Spleen (tissue), 11 donors: ENCODE results near the gene TMEM54. TPM values are rescaled to one million over a fixed set of nuclear protein-coding genes. Genes with fewer than 3 reads are reported as not detected.

ENCODE experiments used
- DNase-seq: peaks from one replicate; pipeline ENCODE4 v3.0.0-alpha.2; 2020
- H3K27ac ChIP-seq, 8 donors: fragments of 200-600 bp; sonication (generic) in 7 of 8; 1 replicate in 4 of 8; 2 replicates in 4 of 8; pipeline versions ENCODE4 v1.5.0 to v1.8.0; 2016 to 2021; ENCODE audit warnings: inconsistent platforms in 4 of 8, mild to moderate bottlenecking in 4 of 8, moderate library complexity in 1 of 8
- H3K27me3 ChIP-seq, 7 donors: fragments of 200-600 bp; sonication (generic) in 6 of 7; replicated peaks in 1 of 7; 1 replicate in 4 of 7; 2 replicates in 3 of 7; pipeline versions ENCODE4 v1.5.0 to v1.8.0; 2016 to 2021; ENCODE audit warnings: inconsistent platforms in 3 of 7, mild to moderate bottlenecking in 1 of 7
- H3K36me3 ChIP-seq, 6 donors: fragments of 200-600 bp; sonication (generic) in 5 of 6; 1 replicate in 4 of 6; 2 replicates in 2 of 6; pipeline versions ENCODE4 v1.5.0 to v1.8.0; 2016 to 2021; ENCODE audit warnings: inconsistent platforms in 2 of 6
- H3K4me1 ChIP-seq, 6 donors: fragments of 200-600 bp; sonication (generic) in 5 of 6; 1 replicate in 3 of 6; 2 replicates in 3 of 6; pipeline versions ENCODE4 v1.5.0 to v1.8.0; 2016 to 2021; ENCODE audit warnings: inconsistent platforms in 3 of 6
- H3K4me3 ChIP-seq, 8 donors: fragments of 200-600 bp; sonication (generic) in 7 of 8; 1 replicate in 4 of 8; 2 replicates in 4 of 8; pipeline versions ENCODE4 v1.5.0 to v1.8.0; 2016 to 2021; ENCODE audit warnings: inconsistent platforms in 4 of 8, mild to moderate bottlenecking in 4 of 8, moderate library complexity in 2 of 8
- H3K9me3 ChIP-seq, 8 donors: fragments of 200-600 bp; sonication (generic) in 7 of 8; 1 replicate in 4 of 8; 2 replicates in 4 of 8; pipeline versions ENCODE4 v1.5.0 to v1.8.0; 2016 to 2021; ENCODE audit warnings: inconsistent platforms in 4 of 8
- CTCF ChIP-seq, 11 experiments: fragments of 200-600 bp in 7 of 11; fragments of 450-650 bp in 4 of 11; sonication (generic) in 4 of 11; IDR thresholded peaks in 8 of 11; conservative IDR thresholded peaks in 3 of 11; 1 replicate in 7 of 11; 2 replicates in 4 of 11; pipeline versions ENCODE4 v1.4.0 to v1.8.0; 2016 to 2021; ENCODE audit warnings: antibody characterized with exemption in 11 of 11, inconsistent platforms in 4 of 11, mild to moderate bottlenecking in 1 of 11
- POLR2A ChIP-seq, 3 donors: fragments of 450-650 bp; IDR thresholded peaks; one replicate each; pipeline ENCODE4 v1.5.1; 2017; ENCODE audit warnings: antibody characterized with exemption in 3 of 3, mild to moderate bottlenecking in 1 of 3
- POLR2AphosphoS5 ChIP-seq, 3 donors: sonication (generic); formaldehyde crosslinking; IDR thresholded peaks; one replicate each; pipeline ENCODE4 v1.5.1; 2017; ENCODE audit warnings: antibody characterized with exemption in 3 of 3
- WGBS, 5 donors: extraction: QIAGEN DNeasy Blood & Tissue Kit in 3 of 5; methylation state at CpG; one replicate each; pipeline versions ENCODE4 v1.1.5 to v1.1.7; 2013 to 2018; 5-methylcytosine and 5-hydroxymethylcytosine counted together
- intact Hi-C: fragments of 100-400 bp; cut with DNase I; formaldehyde crosslinking; loops from one replicate; pipeline ENCODE4 v1.15.0; 2023; ENCODE audit warnings: low total_unique reads
- polyA plus RNA-seq, 3 donors: library from polyadenylated mRNA; stranded (reverse); fragments of 200-250 nt; gene quantifications; one replicate each; pipeline ENCODE4 v1.2.1, GENCODE V29; 2013
- total RNA-seq, 7 donors: library from RNA; depleted of rRNA in 3 of 7; stranded (reverse); fragments of >200 nt in 3 of 7; fragmentation: NEBNext Ultra II Directional in 4 of 7; extraction: Animal tissue kit (Norgen Biotek cat#: 25700) in 4 of 7; gene quantifications; one replicate each; pipeline versions ENCODE4 v1.1.0 to v1.2.1, GENCODE V29; 2016 to 2021
- donor health status: healthy with polysubstance abuse.
- donor health status: DM: no; HTN: no; CAD: no; lungs with moderate emphysema.
- donor health status: DM: no; HTN: no; CAD: no.
- donor health status: Bipolar disorder and iron deficiency.
- donor health status: healthy.
- donor health status: DM: no; HTN: no; CAD: no.
- donor health status: DM: yes; HTN: yes; CAD: no.

Gene TMEM54
- total and polyA plus RNA-seq, 10 donors = 4.3 to 24.6 (median 11.5) TPM

DNA sequence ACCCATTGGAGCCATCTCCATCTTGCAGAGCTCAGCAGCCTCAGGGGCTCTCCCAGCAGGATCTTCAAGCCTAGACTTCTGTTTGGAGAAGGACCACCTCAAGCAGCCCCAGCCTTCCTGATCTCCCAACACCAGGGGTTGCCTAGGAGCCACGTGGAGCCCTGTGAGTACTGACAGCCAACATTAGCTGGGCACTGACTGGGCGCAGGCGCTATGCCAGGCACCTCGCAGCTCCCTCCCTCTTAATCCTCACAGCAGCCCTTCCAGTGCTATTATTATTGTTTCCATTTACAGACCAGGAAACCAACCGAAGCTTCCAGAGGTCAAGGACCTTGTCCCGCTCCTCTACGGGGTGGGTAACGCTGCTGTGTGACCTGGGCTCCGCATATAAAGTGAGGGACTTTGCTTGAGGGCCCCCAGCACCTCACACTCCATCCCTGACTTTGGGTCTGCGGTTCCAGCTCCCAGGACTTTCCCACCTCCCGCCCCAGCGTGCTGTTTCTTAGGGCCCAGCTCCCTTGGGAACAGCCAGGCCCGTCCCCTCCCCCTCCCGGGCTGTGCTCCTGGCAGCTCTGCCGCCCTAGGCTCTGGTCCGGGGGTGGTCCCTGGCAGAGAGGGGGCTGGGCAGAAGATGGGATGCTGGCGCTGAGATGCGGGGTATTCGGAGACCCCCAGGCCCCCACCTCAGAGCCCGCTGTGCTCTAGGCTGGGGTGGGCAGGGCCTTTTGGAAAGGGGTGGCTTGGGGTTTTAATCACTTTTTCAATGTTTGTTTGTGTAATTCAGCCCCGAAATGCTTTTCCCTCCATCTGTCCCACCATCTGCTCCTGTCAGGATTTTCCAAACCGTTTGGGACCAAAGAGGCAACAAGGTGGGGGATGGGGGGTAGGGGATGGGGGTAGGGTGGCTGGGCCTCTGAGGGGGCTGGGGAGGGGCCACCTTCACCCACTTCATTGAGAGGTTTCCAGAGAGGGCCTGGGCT, 19.0 kb downstream of the TMEM54 start:
- intact Hi-C loops = no loop called here
- TF ChIP-seq POLR2A (IDR thresholded peaks at IDR 0.05) (no peak), CTCF (IDR thresholded peaks at IDR 0.05 in 8 of 11, conservative IDR thresholded peaks at IDR 0.05 in 3 of 11) (no peak), POLR2AphosphoS5 (IDR thresholded peaks at IDR 0.05) (no peak)
- Histone ChIP-seq H3K36me3 (no peaks in the 10 kb centered on the region), H3K4me3 (no peak overlapping the region), H3K27ac (no peak overlapping the region), H3K4me1 (peaks cover 0 to 16% (median 9%) of the 10 kb centered on the region in 6 donors), H3K27me3 (peaks cover 0 to 79% (median 28%) of the 10 kb centered on the region in 7 donors), H3K9me3 (no peaks in the 10 kb centered on the region)
- WGBS, 5 donors = 22 to 33% (median 28%) methylated on average over 15 to 22 of the region's 22 CpGs
- DNase-seq = peak; percentile 41

DNA sequence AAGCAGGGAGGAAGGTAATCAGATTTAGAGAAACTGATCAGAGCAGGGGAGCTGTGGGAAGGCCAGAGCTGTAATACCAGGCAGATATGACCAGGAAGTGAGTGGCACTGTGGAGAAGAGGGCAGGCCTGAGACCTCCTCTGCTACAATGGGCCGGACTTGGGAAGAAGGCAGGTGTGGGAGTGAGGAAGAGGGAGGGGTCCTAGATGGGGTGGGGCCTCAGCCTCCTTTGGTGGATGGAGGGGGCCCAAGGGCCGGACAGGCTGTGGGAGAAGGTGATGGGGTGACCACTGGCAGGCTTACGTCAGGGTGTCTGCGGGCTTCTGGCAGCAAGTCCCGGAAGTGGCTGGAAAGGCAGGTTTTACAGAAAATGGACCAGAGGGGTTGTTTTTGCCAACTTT, 19.9 kb downstream of the TMEM54 start:
- intact Hi-C loops = no loop called here
- Histone ChIP-seq H3K27ac (no peak overlapping the region), H3K4me3 (no peak overlapping the region), H3K27me3 (peaks cover 0 to 79% (median 23%) of the 10 kb centered on the region in 7 donors), H3K36me3 (no peaks in the 10 kb centered on the region), H3K4me1 (peaks cover 0 to 18% (median 7%) of the 10 kb centered on the region in 6 donors), H3K9me3 (no peaks in the 10 kb centered on the region)
- DNase-seq = peak; percentile 42
- WGBS, 5 donors = 73 to 88% (median 83%) methylated on average over 5 of the region's 5 CpGs
- TF ChIP-seq POLR2A (IDR thresholded peaks at IDR 0.05) (no peak), CTCF (IDR thresholded peaks at IDR 0.05 in 8 of 11, conservative IDR thresholded peaks at IDR 0.05 in 3 of 11) (no peak), POLR2AphosphoS5 (IDR thresholded peaks at IDR 0.05) (no peak)

- TF ChIP-seq POLR2AphosphoS5 (IDR thresholded peaks at IDR 0.05) (no peak), POLR2A (IDR thresholded peaks at IDR 0.05) (no peak), CTCF (IDR thresholded peaks at IDR 0.05 in 8 of 11, conservative IDR thresholded peaks at IDR 0.05 in 3 of 11) (no peak)
- intact Hi-C loops = no loop called here
- H3K4me3 ChIP-seq = no peak overlapping the region
- H3K27ac ChIP-seq = no peak overlapping the region
- H3K9me3 ChIP-seq = no peaks in the 10 kb centered on the region
- 75 to 92% (median 80%) methylated on average over 4 to 5 of the region's 5 CpGs for WGBS, 5 donors
- H3K27me3 ChIP-seq = peaks cover 0 to 77% (median 3%) of the 10 kb centered on the region in 7 donors
- peaks cover 0 to 9% (median 6%) of the 10 kb centered on the region in 6 donors for H3K4me1 ChIP-seq
- peak; percentile 61 for DNase-seq
- H3K36me3 ChIP-seq = no peaks in the 10 kb centered on the region
Observed at GRCh38 chr1:32878637-32879041, 22.6 kb downstream of the TMEM54 start.

DNA sequence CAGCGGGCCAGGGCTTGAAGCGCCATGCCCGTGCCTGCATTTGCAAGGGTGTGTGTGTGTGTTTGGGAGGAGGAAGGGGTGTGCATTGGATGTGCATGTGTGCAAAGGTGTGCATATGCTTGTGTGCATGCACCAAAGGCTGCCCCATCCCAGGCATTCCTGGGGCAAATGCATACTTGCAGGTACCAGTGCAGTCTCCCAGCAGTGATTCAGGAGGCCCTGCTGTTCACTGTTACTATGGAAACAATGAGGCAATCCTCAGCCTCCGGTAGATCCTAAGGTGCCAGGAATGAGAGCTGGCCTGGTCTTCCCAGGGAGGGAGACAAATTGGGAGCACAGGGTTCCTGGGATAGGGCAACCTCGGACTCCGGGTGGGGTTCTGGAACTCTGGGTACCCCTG, 23.0 kb downstream of the TMEM54 start:
- WGBS, 5 donors = 74 to 88% (median 81%) methylated on average over 4 to 6 of the region's 6 CpGs
- H3K4me3 ChIP-seq = no peak overlapping the region
- DNase-seq = peak; percentile 22
- intact Hi-C loops = no loop called here
- peaks cover 0 to 9% (median 6%) of the 10 kb centered on the region in 6 donors for H3K4me1 ChIP-seq
- peaks cover 0 to 77% (median 3%) of the 10 kb centered on the region in 7 donors for H3K27me3 ChIP-seq
- no peaks in the 10 kb centered on the region for H3K9me3 ChIP-seq
- no peak overlapping the region for H3K27ac ChIP-seq
- H3K36me3 ChIP-seq = no peaks in the 10 kb centered on the region
- TF ChIP-seq POLR2A (IDR thresholded peaks at IDR 0.05) (no peak), CTCF (IDR thresholded peaks at IDR 0.05 in 8 of 11, conservative IDR thresholded peaks at IDR 0.05 in 3 of 11) (no peak), POLR2AphosphoS5 (IDR thresholded peaks at IDR 0.05) (no peak)
